ENCODE measurements around the gene RIMS4.

DNA sequence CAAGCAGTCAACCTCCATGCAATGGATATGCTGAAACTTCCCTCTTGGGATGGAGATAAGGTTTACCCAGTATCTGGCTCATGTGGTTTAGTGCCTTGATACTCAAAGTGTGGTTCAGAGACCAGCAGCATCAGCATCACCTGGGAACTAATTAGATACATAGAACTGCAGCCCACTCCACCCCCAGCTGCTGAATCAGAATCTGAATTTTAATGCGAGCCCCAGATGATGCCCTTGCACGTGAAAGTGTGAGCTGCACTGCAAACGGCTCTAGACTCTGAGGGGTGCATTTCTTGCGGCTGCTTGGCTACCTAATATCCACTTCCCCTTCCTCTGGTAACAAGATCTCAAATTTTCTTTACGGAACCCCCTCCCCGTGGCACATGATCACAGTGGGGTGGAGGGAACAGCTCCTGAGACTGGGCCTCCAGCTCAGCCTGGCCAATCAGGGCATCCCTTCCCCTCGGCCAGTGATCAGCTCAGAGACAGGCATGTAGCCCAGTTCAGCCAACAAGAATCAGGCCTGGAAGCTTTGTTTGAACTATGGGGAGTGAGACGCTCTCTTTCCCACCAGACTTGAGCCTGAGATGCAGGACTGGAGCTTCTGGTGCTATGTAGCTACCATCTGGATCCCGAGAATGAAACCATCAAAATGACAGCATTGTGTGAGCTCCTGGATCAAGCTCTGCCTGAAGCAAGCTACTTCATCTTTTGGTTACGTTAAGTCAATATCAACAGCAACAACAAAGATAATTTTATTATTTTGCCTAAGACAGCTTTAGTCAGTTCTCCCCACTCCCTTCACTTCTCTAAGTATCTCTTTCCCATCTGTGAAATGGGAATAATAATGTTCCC is 51.9 kb downstream of the RIMS4 start:
- TF ChIP-seq, protein P1, sequence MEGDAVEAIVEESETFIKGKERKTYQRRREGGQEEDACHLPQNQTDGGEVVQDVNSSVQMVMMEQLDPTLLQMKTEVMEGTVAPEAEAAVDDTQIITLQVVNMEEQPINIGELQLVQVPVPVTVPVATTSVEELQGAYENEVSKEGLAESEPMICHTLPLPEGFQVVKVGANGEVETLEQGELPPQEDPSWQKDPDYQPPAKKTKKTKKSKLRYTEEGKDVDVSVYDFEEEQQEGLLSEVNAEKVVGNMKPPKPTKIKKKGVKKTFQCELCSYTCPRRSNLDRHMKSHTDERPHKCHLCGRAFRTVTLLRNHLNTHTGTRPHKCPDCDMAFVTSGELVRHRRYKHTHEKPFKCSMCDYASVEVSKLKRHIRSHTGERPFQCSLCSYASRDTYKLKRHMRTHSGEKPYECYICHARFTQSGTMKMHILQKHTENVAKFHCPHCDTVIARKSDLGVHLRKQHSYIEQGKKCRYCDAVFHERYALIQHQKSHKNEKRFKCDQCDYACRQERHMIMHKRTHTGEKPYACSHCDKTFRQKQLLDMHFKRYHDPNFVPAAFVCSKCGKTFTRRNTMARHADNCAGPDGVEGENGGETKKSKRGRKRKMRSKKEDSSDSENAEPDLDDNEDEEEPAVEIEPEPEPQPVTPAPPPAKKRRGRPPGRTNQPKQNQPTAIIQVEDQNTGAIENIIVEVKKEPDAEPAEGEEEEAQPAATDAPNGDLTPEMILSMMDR (IDR thresholded peaks at IDR 0.05) = no peak
- no peak for TF ChIP-seq POLR2A (IDR thresholded peaks at IDR 0.05)

Measured in ovary (tissue), 3 donors.